LNCAP (cell line): ENCODE data around the gene AP2A1.

ENCODE experiments used
- CTCF ChIP-seq: fragments of 450-650 bp; IDR thresholded peaks from 2 replicates; pipeline ENCODE4 v1.5.1; 2017; ENCODE audit warnings: mild to moderate bottlenecking

The AP2A1 gene

GRCh38 chr19:49767381-49767780, 580 bp downstream of the AP2A1 start:
- no peak for TF ChIP-seq CTCF

GRCh38 chr19:49767967-49768581, 1.3 kb downstream of the AP2A1 start:
- no peak for TF ChIP-seq CTCF

GRCh38 chr19:49770529-49770928, 3.7 kb downstream of the AP2A1 start:
- TF ChIP-seq CTCF, result no peak

- TF ChIP-seq CTCF, result no peak
Observed at GRCh38 chr19:49771674-49772139, 4.9 kb downstream of the AP2A1 start.

GRCh38 chr19:49772850-49773432, 6.1 kb downstream of the AP2A1 start:
- TF ChIP-seq CTCF, result no peak

- TF ChIP-seq CTCF, result no peak
Observed at GRCh38 chr19:49773663-49774350, 7.0 kb downstream of the AP2A1 start.

- TF ChIP-seq CTCF, result no peak
Observed at GRCh38 chr19:49774969-49775368, 8.2 kb downstream of the AP2A1 start.
